Stimulated activated CD8-positive, alpha-beta memory T cell treated with anti-CD3 and anti-CD28 coated beads, Interleukin-15, amount 100 ng/mL, for 48 hours (primary cell): Measurements from ENCODE around the gene CCNQ.

Experiments
- DNase-seq, 2 donors: peaks; one replicate each; pipeline ENCODE4 v3.0.0-alpha.2; 2020; ENCODE audit warnings: low read depth in 2 of 2

The CCNQ gene

GRCh38 chrX:153596981-153597750 is 1.8 kb downstream of the CCNQ start:
- no peak for DNase-seq

- no peak for DNase-seq
Measured at GRCh38 chrX:153595859-153596857, 2.8 kb downstream of the CCNQ start.

GRCh38 chrX:153595387-153595786 is 3.6 kb downstream of the CCNQ start:
- DNase-seq: no peak

GRCh38 chrX:153593811-153594500 is 5.0 kb downstream of the CCNQ start:
- no peak for DNase-seq

- no peak for DNase-seq
Measured at GRCh38 chrX:153592966-153593688, 5.8 kb downstream of the CCNQ start.

- no peak for DNase-seq
Measured at GRCh38 chrX:153592091-153592833, 6.7 kb downstream of the CCNQ start.

- DNase-seq: no peak
Measured at GRCh38 chrX:153590961-153591956, 7.7 kb downstream of the CCNQ start.

- no peak for DNase-seq
Measured at GRCh38 chrX:153588782-153589446, 10.0 kb downstream of the CCNQ start.

GRCh38 chrX:153588021-153588781 is 10.7 kb downstream of the CCNQ start:
- DNase-seq: no peak

GRCh38 chrX:153587342-153587741 is 11.6 kb downstream of the CCNQ start:
- no peak for DNase-seq

- no peak for DNase-seq
Measured at GRCh38 chrX:153585827-153586226, 13.1 kb downstream of the CCNQ start.

- no peak for DNase-seq
Measured at GRCh38 chrX:153583433-153583832, 15.5 kb downstream of the CCNQ start.

- peak; percentile 38 to 55 for DNase-seq
Measured at GRCh38 chrX:153582896-153583295, 16.0 kb downstream of the CCNQ start.

GRCh38 chrX:153580700-153581386 is 18.1 kb downstream of the CCNQ start:
- no peak for DNase-seq

GRCh38 chrX:153578889-153579288 is 20.1 kb downstream of the CCNQ start:
- DNase-seq: no peak

GRCh38 chrX:153578200-153578835 is 20.6 kb downstream of the CCNQ start:
- DNase-seq: no peak

GRCh38 chrX:153576961-153577360 is 22.0 kb downstream of the CCNQ start:
- no peak for DNase-seq
